Right atrium auricular region (tissue), 2 donors: ENCODE results near the gene TPMT. TPM values are rescaled to one million over a fixed set of nuclear protein-coding genes. Genes with fewer than 3 reads are reported as not detected.

ENCODE experiments used
- DNase-seq: peaks from one replicate; pipeline ENCODE4 v3.0.0-alpha.2; 2019; ENCODE audit warnings: low spot score
- H3K27ac ChIP-seq, 2 donors: fragments of 200-600 bp; sonication (generic); 1 replicate in 1 of 2; 2 replicates in 1 of 2; pipeline ENCODE4 v1.5.1; 2016 to 2019
- H3K27me3 ChIP-seq, 2 donors: fragments of 200-600 bp; sonication (generic); one replicate each; pipeline versions ENCODE4 v1.5.1 to v1.6.0; 2017 to 2019
- H3K36me3 ChIP-seq: fragments of 200-600 bp; sonication (generic); one replicate; pipeline ENCODE4 v1.5.1; 2016
- H3K4me1 ChIP-seq, 2 donors: fragments of 200-600 bp; sonication (generic); one replicate each; pipeline versions ENCODE4 v1.5.1 to v1.6.0; 2017 to 2019
- H3K4me3 ChIP-seq, 2 donors: fragments of 200-600 bp; sonication (generic); 1 replicate in 1 of 2; 2 replicates in 1 of 2; pipeline ENCODE4 v1.5.1; 2017 to 2019; ENCODE audit warnings: mild to moderate bottlenecking in 1 of 2, moderate library complexity in 1 of 2
- H3K9me3 ChIP-seq, 2 donors: fragments of 200-600 bp; sonication (generic); one replicate each; pipeline ENCODE4 v1.5.1; 2019
- total RNA-seq, 2 donors: library from RNA; depleted of rRNA; stranded (reverse); fragments of >200 nt; gene quantifications; one replicate each; pipeline ENCODE4 v1.1.0, GENCODE V29; 2016
- TF ChIP-seq, protein P1 (sequence below), 2 donors: fragments of 200-600 bp; sonication (generic); IDR thresholded peaks; one replicate each; pipeline ENCODE4 v1.5.1; 2019; ENCODE audit warnings: antibody characterized with exemption in 2 of 2

Gene TPMT
- total RNA-seq, 2 donors from 2014 or later, result 9.0 to 18.4 TPM

DNA sequence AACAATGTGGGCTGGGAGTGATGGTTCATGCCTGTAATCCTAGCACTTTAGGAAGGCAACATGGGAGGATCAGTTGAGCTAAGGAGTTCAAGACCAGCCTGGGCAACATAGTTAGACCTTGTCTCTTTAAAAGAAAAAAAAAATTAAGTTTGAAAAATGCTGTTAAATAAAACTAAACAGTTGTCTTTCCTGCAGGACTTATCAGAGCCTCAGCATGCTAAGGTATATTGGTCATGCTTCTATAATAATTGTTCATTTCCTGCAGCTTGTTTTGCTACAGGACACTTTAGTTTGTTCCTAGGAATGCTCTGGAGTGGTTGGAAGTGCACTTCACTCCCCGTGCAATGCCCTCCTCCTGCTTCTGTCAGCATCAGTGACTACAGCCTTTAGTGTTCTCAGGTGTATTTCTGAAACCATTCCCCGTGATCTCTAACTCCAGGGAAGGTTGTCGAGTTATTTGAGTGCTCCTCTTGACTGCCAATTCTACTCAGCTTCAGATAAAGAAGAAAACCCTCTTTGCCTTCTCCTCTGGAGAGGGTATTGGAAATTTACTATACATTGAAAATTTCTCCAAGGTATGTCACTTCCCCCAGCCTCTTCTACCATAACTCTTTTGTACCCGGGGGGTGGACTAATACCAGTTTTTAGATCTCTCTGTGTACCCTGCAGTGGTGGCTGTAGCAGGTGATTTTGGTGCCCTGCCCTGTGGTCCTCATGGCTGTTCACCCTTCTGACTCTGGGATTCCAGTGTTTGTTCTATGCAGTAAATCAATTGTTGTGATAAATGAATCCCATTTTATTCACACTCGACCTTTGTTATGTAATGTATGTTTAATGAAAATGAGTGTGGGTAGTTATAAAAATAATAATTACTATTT, 66.2 kb downstream of the TPMT start:
- Histone ChIP-seq H3K4me1 (no peaks in the 10 kb centered on the region), H3K4me3 (no peak overlapping the region), H3K27ac (no peak overlapping the region), H3K27me3 (no peaks in the 10 kb centered on the region), H3K9me3 (no peaks in the 10 kb centered on the region), H3K36me3 (no peaks in the 10 kb centered on the region)
- no peak for DNase-seq
- TF ChIP-seq, protein P1, sequence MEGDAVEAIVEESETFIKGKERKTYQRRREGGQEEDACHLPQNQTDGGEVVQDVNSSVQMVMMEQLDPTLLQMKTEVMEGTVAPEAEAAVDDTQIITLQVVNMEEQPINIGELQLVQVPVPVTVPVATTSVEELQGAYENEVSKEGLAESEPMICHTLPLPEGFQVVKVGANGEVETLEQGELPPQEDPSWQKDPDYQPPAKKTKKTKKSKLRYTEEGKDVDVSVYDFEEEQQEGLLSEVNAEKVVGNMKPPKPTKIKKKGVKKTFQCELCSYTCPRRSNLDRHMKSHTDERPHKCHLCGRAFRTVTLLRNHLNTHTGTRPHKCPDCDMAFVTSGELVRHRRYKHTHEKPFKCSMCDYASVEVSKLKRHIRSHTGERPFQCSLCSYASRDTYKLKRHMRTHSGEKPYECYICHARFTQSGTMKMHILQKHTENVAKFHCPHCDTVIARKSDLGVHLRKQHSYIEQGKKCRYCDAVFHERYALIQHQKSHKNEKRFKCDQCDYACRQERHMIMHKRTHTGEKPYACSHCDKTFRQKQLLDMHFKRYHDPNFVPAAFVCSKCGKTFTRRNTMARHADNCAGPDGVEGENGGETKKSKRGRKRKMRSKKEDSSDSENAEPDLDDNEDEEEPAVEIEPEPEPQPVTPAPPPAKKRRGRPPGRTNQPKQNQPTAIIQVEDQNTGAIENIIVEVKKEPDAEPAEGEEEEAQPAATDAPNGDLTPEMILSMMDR (IDR thresholded peaks at IDR 0.05), result no peak

DNA sequence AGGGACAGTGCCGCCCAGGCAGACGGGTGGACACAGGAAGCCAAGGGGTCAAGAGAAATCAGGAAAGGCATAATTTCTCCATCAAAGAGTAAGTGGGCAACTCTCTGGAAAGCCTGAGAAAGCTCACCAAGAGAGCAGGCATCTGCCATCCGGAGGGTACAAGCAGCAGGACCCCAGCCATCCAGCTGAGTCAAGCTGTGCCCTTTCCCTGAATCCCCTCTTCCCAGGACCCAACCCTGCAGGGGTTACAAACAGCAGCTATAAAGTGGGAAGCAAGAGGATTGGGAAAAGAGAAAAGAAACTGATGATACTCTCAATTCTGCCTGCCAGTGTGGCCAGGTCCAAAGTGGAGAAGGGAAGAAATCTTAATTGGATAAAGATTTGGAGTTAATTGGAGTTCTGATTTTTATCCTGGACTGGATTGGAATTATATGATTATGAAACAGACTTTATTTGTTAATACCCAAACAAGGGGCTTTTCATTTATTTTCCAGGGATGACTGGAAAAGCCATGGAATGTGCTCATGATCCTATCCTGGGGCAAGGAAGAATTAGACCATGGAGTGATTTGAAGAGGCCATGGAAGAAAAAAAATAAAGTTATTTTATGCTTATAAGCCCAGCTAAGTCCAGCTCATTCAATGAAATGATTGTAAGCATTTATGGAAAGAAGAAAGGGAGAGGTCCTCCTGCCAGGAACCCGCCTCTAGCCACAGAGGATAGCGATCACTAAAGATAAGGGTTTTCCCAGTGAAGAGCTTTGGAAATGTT, 67.3 kb downstream of the TPMT start:
- TF ChIP-seq, protein P1 (IDR thresholded peaks at IDR 0.05), result no peak
- Histone ChIP-seq H3K9me3 (no peaks in the 10 kb centered on the region), H3K4me1 (no peaks in the 10 kb centered on the region), H3K27ac (no peak overlapping the region), H3K36me3 (no peaks in the 10 kb centered on the region), H3K4me3 (no peak overlapping the region), H3K27me3 (no peaks in the 10 kb centered on the region)
- no peak for DNase-seq

DNA sequence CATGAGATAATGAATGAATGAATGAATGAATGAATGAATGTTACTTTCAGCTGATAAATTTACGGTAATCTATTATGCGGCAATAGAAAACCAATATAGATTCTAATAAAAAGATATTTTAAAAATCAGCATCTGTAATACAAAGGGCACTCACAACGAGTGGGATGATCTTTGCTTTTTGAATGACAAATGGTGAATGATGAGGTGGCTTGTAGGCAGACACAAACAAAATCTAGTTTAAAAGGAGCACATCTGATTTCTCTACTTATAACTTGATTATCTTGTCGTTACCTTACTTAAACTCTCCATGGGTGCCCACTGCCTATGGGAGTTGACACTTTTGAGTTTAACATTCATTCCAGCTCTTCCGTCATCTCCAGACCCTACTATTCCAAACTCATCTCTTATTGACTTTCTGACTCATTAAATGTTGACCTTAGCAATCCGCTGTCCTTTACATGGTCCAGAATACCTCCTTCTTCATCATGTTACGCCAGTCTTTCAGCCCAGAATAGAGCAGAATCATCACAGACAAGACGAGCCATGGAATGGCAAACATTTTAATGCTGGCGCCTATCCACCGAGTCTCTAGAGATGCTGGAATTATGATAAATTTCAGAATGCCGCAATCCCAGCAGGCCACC, 73.7 kb downstream of the TPMT start:
- TF ChIP-seq, protein P1 (IDR thresholded peaks at IDR 0.05), result no peak

DNA sequence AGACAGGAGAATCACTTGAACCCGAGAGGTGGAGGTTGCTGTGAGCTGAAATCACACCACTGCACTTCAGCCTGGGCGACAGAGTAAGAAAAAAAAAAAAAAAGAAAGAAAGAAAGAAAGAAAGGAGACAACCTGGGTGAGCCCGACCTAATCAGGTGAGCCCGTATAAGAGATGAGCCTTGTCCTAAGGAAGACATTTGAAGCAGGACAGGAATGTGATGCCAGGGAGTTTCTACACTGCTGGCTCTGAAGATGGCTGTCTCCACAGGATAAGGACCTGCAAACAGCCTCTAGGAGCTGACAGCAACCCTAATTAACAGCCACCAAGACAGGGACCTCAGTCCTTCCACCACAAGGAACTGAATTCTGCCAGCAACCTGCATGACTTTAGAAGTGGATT, 74.3 kb downstream of the TPMT start:
- no peak for DNase-seq
- no peaks in the 10 kb centered on the region for H3K27me3 ChIP-seq
- H3K27ac ChIP-seq, result no peak overlapping the region
- no peaks in the 10 kb centered on the region for H3K4me1 ChIP-seq
- no peak overlapping the region for H3K4me3 ChIP-seq
- TF ChIP-seq, protein P1 (IDR thresholded peaks at IDR 0.05), result no peak
- no peaks in the 10 kb centered on the region for H3K9me3 ChIP-seq
- no peaks in the 10 kb centered on the region for H3K36me3 ChIP-seq

More for the DNA sequence above, 73.7 kb downstream of the TPMT start:
- Histone ChIP-seq H3K27me3 (no peaks in the 10 kb centered on the region), H3K4me3 (no peak overlapping the region), H3K36me3 (no peaks in the 10 kb centered on the region), H3K4me1 (no peaks in the 10 kb centered on the region), H3K9me3 (no peaks in the 10 kb centered on the region), H3K27ac (no peak overlapping the region)
- no peak for DNase-seq

DNA sequence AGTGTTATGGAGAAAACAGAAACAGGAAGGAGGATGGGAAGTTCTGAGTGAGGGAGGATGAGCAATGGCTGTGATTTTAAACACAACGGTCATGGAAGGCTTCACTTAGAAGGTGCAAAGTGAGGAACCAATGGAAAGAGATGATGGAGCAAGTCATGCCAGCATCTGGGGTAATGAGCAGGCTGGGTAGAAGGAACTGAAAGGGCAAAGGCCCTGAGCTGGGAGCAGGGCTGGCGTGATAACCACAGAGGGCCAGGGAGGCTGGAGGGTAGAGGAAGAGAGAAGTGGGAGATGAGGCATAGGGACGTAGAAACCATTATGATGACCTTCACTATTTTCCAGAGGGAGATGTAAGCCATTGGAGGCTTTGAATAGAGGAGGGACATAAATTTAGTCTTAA, 76.0 kb downstream of the TPMT start:
- H3K4me1 ChIP-seq, result no peaks in the 10 kb centered on the region
- no peak overlapping the region for H3K4me3 ChIP-seq
- no peaks in the 10 kb centered on the region for H3K27me3 ChIP-seq
- no peak overlapping the region for H3K27ac ChIP-seq
- DNase-seq, result no peak
- no peaks in the 10 kb centered on the region for H3K9me3 ChIP-seq
- TF ChIP-seq, protein P1 (IDR thresholded peaks at IDR 0.05), result no peak
- no peaks in the 10 kb centered on the region for H3K36me3 ChIP-seq

Other genes with a start within 250 kb of the TPMT start
- gene KIF13A, start 167.4 kb downstream of the TPMT start, total RNA-seq, result 10 to 100 TPM; 56.6 to 68.3 TPM
- 1 to 10 TPM; 1.8 to 2.4 TPM for gene NHLRC1, start 32.4 kb downstream of the TPMT start, total RNA-seq
- 10 to 100 TPM in 1 of 2 donors, 1 to 10 TPM in 1; 8.7 to 15.5 TPM for gene KDM1B, start 345 bp upstream of the TPMT start, total RNA-seq
- gene DEK, start 109.5 kb upstream of the TPMT start, total RNA-seq, result 100 to 1,000 TPM in 1 of 2 donors, 10 to 100 TPM in 1; 94.7 to 109 TPM
- 10 to 100 TPM in 1 of 2 donors, 1 to 10 TPM in 1; 8.1 to 14.2 TPM for gene RNF144B, start 232.3 kb upstream of the TPMT start, total RNA-seq